Fibroblast of skin of back (primary cell): ENCODE measurements around the gene ENHO.
A peak's percentile ranks its signal among the peaks of the same experiment; 100 is the strongest.

Experiments
- DNase-seq: peaks from one replicate; pipeline ENCODE4 v3.0.0-alpha.2; 2013

ENHO gene

GRCh38 chr9:34522091-34522887 lies 501 bp downstream of the ENHO start:
- DNase-seq = no peak

- DNase-seq = no peak
Measured at GRCh38 chr9:34521406-34522045, 1.3 kb downstream of the ENHO start.

GRCh38 chr9:34520505-34521385 lies 2.0 kb downstream of the ENHO start:
- DNase-seq = no peak

GRCh38 chr9:34520096-34520495 lies 2.7 kb downstream of the ENHO start:
- DNase-seq = no peak

GRCh38 chr9:34519321-34520020 lies 3.3 kb downstream of the ENHO start:
- DNase-seq = no peak

- DNase-seq = no peak
Measured at GRCh38 chr9:34518896-34519295, 3.9 kb downstream of the ENHO start.

- DNase-seq = no peak
Measured at GRCh38 chr9:34518110-34518616, 4.6 kb downstream of the ENHO start.

- no peak for DNase-seq
Measured at GRCh38 chr9:34517185-34517584, 5.6 kb downstream of the ENHO start.

GRCh38 chr9:34515959-34516358 lies 6.8 kb downstream of the ENHO start:
- DNase-seq = no peak

GRCh38 chr9:34514816-34515215 lies 8.0 kb downstream of the ENHO start:
- no peak for DNase-seq

GRCh38 chr9:34514401-34514800 lies 8.4 kb downstream of the ENHO start:
- DNase-seq = no peak

GRCh38 chr9:34513567-34514214 lies 9.1 kb downstream of the ENHO start:
- peak; percentile 36 for DNase-seq

- no peak for DNase-seq
Measured at GRCh38 chr9:34512131-34513078, 10.4 kb downstream of the ENHO start.

GRCh38 chr9:34510497-34511468 lies 12.0 kb downstream of the ENHO start:
- DNase-seq = no peak

- DNase-seq = no peak
Measured at GRCh38 chr9:34508951-34509350, 13.8 kb downstream of the ENHO start.

- no peak for DNase-seq
Measured at GRCh38 chr9:34508463-34508862, 14.3 kb downstream of the ENHO start.

- DNase-seq = no peak
Measured at GRCh38 chr9:34507966-34508365, 14.8 kb downstream of the ENHO start.

GRCh38 chr9:34507556-34507955 lies 15.2 kb downstream of the ENHO start:
- DNase-seq = no peak

GRCh38 chr9:34506623-34507022 lies 16.2 kb downstream of the ENHO start:
- no peak for DNase-seq
